ENCODE measurements around the gene SLC37A3. TPM values are rescaled to one million over a fixed set of nuclear protein-coding genes. Genes with fewer than 3 reads are reported as not detected.

Gene SLC37A3
- polyA plus RNA-seq, 3 donors: 14.7 to 21.3 (median 20.2) TPM

DNA sequence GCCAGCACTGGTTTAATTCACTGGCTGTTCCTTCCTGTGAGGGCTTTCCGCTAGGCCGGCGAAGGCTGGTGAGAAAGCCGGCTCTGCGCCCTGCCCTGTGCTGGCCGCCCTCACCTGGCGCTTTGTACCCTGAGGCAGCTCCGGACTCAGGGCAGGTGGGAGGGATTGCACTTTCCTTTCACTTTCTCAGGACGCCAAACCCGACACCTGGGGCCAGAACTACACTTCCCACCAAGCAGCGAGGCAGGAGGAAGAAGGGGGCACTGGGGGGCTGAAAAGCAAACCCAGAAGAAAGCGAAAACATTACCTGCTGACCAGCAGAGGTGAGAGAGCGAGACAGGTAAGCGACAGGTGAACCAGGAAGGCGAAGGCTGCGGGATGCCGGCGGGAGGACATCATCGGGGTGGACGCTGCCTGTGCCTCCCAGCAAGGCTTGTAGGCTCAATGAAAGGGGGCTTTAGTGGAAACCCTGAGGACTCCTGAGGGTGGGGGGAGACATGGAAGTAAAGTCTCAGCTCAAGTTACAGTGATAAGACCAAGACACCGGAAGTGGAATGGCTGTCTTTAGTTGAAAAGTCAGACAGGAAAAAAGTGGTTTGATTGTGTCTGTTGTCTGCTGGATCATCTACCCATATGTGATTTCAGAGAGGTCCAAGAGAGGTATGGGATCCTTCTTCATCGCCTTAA, 5.7 kb upstream of the SLC37A3 start, which contains the start of gene RAB19:
TSS of gene RAB19 (plus strand) at position 181 of the 687 bp plus-strand sequence. CDS start 3,589 bp downstream, outside the sequence.
- 3 to 22% (median 16%) methylated on average over 22 of the region's 22 CpGs for WGBS, 3 donors
- no peak within 1 kb of the TSS for H3K27ac ChIP-seq (ENCODE audit: low read depth, low read length)

DNA sequence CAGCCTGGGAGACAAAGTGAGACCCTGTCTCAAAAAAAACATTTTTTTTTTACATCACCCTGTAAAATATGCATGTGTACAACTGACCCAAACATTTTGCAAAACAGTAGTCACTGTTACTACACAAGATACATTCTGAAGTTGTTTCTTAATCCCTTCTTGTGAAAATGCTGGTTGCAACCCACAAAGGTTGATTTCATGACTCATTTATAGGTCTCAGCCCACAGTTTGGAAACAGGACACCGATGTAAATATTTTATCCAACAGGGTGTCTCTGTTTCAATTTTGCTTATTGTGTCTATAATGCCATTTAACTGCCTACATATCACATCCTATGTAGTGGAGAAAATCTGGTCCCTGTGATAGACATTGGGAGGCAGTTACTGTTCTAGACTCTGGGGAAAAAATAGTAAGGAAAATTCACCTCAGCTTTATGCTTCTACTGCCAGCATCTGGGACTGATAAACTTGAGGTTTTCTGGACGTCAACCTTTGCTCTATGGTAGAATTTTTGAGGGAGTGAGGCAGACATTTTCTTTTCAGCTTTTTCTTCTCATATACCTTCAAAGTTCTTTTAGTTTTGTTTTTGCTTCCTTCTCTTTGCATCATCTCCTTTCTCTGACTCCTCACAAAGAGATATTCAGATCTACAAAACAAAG, 4.0 kb upstream of the SLC37A3 start:
- 51 to 68% (median 68%) methylated on average over 2 of the region's 2 CpGs for WGBS, 3 donors

DNA sequence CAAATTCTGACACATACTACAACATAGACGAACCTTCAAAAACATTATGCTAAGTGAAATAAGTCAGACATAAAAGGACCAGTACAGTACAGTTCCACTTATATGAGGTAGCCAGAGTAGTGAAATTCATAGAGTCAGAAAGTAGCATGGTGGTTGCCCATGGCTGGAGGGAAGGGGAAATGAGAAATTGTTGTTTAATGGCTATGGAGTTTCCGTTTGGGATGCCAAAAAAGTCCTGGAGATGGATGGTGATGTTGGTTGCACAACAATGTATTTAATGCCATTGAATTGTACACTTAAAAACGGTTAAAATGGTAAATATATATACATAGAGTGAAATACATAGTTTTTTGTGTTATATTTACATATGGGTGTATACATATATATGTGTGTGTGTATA, 2.1 kb upstream of the SLC37A3 start:
- H3K27ac ChIP-seq (ENCODE audit: low read depth, low read length): no peak overlapping the region
- WGBS, 3 donors: 80 to 83% (median 80%) methylated on average over 3 of the region's 3 CpGs

More for the DNA sequence above, 4.0 kb upstream of the SLC37A3 start:
- no peak overlapping the region for H3K27ac ChIP-seq (ENCODE audit: low read depth, low read length)

GRCh38 chr7:140398821-140399220, 491 bp upstream of the SLC37A3 start:
- no peak overlapping the region for H3K27ac ChIP-seq (ENCODE audit: low read depth, low read length)
- 73 to 75% (median 73%) methylated on average over 10 of the region's 10 CpGs for WGBS, 3 donors

DNA sequence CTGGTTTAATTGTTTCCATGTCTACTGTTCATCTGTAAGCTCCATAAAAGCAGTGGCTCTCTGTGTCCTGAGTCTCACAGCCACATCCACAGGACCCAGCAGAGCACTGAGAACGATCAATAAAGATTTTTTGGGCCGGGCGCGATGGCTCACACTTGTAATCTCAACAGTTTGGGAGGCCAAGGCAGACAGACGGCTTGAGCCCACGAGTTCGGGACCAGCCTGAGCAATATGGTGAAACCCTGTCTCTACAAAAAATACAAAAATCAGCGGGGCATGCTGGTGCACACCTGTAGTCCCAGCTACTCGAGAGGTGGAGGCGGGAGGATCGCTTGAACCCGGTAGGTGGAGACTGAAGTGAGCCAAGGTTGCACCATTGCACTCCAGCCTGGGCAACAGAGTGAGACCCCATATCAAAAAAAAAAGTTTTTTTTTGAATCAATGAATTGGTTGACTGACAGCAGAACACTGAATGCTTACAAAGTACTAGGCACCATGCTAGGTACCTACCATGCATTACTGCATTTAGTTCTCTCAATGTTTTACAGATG, 4.5 kb downstream of the SLC37A3 start:
- 95 to 98% (median 96%) methylated on average over 12 of the region's 12 CpGs for WGBS, 3 donors
- H3K27ac ChIP-seq (ENCODE audit: low read depth, low read length): no peak overlapping the region

GRCh38 chr7:140391634-140392033, 6.7 kb downstream of the SLC37A3 start:
- WGBS, 3 donors: 93 to 100% (median 95%) methylated on average over 1 of the region's 1 CpG
- H3K27ac ChIP-seq (ENCODE audit: low read depth, low read length): no peak overlapping the region

DNA sequence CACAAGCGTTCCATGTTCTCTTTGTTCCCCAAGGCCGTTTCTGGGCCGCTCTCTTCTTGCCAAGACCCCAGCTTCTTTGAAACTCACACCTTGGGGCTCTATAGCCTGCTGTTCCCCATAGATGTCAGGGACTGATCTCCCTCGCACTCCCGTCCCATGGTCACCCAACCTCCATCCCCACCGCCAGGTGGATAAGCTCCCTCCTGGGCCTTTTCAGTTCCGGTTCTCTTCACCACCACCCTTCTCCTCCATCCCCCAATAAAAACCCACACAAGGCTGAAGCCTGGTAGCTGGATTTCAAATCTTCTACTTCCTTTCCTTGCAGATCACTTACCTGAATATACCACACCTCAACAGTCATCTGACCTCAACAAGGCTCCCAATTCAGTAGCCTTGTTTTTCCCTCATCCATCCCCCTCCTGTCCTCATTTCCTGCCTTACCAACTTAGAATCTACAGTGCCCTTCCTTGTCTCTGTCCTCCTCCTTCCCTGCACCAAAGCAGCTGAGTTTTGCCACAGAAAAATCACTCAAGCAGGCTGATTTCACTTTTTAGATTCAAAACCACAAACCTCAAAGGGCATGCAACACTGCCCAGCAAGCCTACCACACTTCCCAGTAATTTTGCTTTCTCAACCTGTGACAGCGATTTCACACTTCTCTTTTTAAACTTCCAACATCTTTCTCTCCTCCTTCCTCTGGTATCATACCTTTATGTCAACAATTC, 7.7 kb downstream of the SLC37A3 start:
- no peak overlapping the region for H3K27ac ChIP-seq (ENCODE audit: low read depth, low read length)
- WGBS, 3 donors: 71 to 83% (median 81%) methylated on average over 8 of the region's 8 CpGs

DNA sequence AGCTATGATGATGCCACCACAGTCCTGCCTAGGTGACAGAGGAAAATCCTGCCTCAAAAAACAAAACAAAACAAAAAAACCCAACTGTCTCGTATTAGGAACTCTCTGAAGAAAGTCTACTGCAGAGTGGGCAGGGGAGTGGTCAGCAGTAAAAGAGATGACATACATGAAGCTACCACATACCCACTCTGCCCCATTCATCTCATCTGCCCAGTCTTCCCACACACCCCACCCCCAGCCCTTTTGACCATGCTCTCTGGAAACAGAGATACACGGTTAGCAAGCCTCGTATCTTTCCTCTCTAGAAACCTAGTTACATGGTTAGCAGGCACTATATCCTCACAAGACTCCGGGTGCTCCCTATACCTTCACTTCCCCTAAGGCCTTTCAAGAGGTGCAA, 8.3 kb downstream of the SLC37A3 start:
- no peak overlapping the region for H3K27ac ChIP-seq (ENCODE audit: low read depth, low read length)
- 71 to 85% (median 79%) methylated on average over 4 of the region's 4 CpGs for WGBS, 3 donors

- WGBS, 3 donors: 83 to 93% (median 89%) methylated on average over 10 of the region's 10 CpGs
- no peak overlapping the region for H3K27ac ChIP-seq (ENCODE audit: low read depth, low read length)
Observed at GRCh38 chr7:140389445-140389844, 8.9 kb downstream of the SLC37A3 start.

GRCh38 chr7:140384894-140385545, 13.3 kb downstream of the SLC37A3 start:
- 60 to 72% (median 69%) methylated on average over 1 of the region's 1 CpG for WGBS, 3 donors
- no peak overlapping the region for H3K27ac ChIP-seq (ENCODE audit: low read depth, low read length)

- H3K27ac ChIP-seq (ENCODE audit: low read depth, low read length): no peak overlapping the region
- 97% methylated on average over 6 of the region's 6 CpGs for WGBS, 3 donors
Observed at GRCh38 chr7:140383954-140384713, 14.2 kb downstream of the SLC37A3 start.

- WGBS, 3 donors: 78 to 83% (median 78%) methylated on average over 8 of the region's 8 CpGs
- H3K27ac ChIP-seq (ENCODE audit: low read depth, low read length): no peak overlapping the region
Observed at GRCh38 chr7:140375892-140376730, 22.2 kb downstream of the SLC37A3 start.

DNA sequence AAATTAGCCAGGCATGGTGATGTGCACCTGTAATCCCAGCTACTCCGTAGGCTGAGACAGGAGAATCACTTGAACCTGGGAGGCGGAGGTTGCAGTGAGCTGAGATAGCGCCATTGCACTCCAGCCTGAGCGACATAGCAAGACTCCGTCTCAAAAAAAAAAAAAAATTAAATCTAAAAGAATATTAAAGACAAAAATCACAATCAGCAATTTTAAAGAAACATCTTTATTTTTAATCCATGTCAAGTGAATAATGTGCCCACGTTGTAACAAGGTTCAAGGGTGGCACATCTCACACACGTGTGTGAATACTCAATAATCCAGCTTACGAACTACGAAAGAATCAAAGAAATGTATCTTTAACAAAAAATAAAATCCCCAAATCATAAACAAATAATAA, 23.0 kb downstream of the SLC37A3 start:
- 95 to 96% (median 95%) methylated on average over 9 of the region's 9 CpGs for WGBS, 3 donors
- H3K27ac ChIP-seq (ENCODE audit: low read depth, low read length): no peak overlapping the region

GRCh38 chr7:140369294-140369693, 29.0 kb downstream of the SLC37A3 start:
- 95 to 98% (median 95%) methylated on average over 4 of the region's 4 CpGs for WGBS, 3 donors

DNA sequence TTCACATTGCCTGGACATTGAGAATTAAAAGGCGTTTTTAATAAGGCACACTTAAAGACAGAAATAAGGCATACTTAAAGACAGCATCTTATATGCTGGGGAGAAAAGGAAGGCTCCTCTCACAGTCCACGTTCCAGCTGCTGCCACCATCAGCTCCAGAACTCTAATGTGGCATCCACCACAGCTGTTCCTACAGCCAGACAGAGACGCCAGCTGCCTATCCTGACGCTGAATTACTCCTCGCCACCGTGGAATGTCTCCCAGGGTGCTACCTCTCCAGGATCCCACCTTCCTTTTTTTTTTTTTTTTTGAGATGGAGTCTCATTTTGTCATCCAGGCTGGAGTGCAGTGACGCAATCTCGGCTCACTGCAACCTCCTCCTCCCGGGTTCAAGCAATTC, 30.8 kb downstream of the SLC37A3 start:
- H3K27ac ChIP-seq (ENCODE audit: low read depth, low read length): no peak overlapping the region
- WGBS, 3 donors: 89 to 93% (median 90%) methylated on average over 9 of the region's 9 CpGs

More at GRCh38 chr7:140369294-140369693, 29.0 kb downstream of the SLC37A3 start:
- H3K27ac ChIP-seq (ENCODE audit: low read depth, low read length): no peak overlapping the region

- H3K27ac ChIP-seq (ENCODE audit: low read depth, low read length): no peak overlapping the region
- 60 to 81% (median 67%) methylated on average over 3 of the region's 3 CpGs for WGBS, 3 donors
Observed at GRCh38 chr7:140364819-140365218, 33.5 kb downstream of the SLC37A3 start.

- no peak overlapping the region for H3K27ac ChIP-seq (ENCODE audit: low read depth, low read length)
- WGBS, 3 donors: 87 to 96% (median 94%) methylated on average over 6 of the region's 6 CpGs
Observed at GRCh38 chr7:140360697-140361229, 37.6 kb downstream of the SLC37A3 start.

Measured in adipose tissue (tissue), 3 donors.